Measurements from ENCODE around the gene PCNX3. TPM values are rescaled to one million over a fixed set of nuclear protein-coding genes. Genes with fewer than 3 reads are reported as not detected.

Gene PCNX3
- total RNA-seq (10 to 100 TPM; 10.4 to 15.3 TPM), polyA plus RNA-seq (ENCODE audit: insufficient read length in 2 of 2) (10 to 100 TPM; 35.7 to 41.6 TPM)
- long read RNA-seq, donor 1: 0 reads
- long read RNA-seq, donor 2: 0 reads
- long read RNA-seq, donor 3, partial matches to known transcripts: 5 of 5 reads
- long read RNA-seq, donor 3, other reads (novel, unspliced or antisense): 0 of 5 reads
- long read RNA-seq, donor 4: 0 reads

DNA sequence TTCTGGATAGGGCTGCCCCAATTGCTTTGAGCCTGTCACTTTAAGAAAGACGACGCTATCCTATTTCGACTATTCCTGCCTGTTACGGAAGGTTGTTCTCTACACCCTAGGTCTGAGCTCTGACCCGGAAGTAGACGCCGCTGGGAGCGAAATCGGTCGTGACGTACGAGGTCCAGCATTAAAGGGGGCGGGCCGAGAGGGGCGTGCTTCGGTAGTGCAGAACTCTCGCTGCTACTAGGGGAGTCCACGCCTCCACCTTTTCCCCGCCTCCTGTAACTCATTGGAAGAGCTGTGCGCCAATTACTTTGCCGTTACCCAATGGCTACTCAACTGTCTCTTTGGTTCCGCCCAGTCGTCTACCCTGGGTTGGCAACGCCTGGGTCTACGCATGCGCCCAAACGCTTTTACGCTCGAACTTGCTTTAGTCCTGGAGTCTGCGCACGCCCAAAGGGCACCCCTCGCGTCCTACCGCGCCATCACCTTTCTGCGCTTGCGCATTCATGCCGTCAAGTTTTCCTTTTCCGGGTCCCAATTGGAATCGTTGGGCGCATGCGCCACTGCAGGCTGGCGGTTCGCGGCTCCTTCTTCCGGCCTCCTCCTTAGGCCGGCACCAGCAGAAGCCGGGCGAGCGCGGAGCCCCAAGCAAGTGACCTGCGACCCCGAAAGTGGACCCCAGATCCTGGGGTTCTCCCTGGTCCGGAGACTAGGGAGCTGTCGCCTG, at the start of gene PCNX3:
TSS of gene PCNX3 (plus strand) at position 548 of the 721 bp plus-strand sequence. CDS start 536 bp downstream, outside the sequence.
- H3K27ac ChIP-seq (ENCODE audit: low read depth, low read length): peak within 1 kb of the TSS; percentile 92
- no peaks in the 10 kb centered on the region for H3K9me3 ChIP-seq (ENCODE audit: control insufficient read depth, insufficient read depth, low read length)
- under 1% methylated on average over 55 of the region's 55 CpGs for WGBS (ENCODE audit: insufficient coverage)
- H3K4me3 ChIP-seq (ENCODE audit: low read depth, low read length): peak within 1 kb of the TSS; percentile 85
- DNase-seq (ENCODE audit: low read depth in 4 of 6, low spot score in 6 of 6): peak; percentile 100
- H3K36me3 ChIP-seq (ENCODE audit: control insufficient read depth, insufficient read depth, low read length): peaks cover 64% of the 10 kb centered on the region
- H3K4me1 ChIP-seq (ENCODE audit: control insufficient read depth, insufficient read depth, low read length): peaks cover 61% of the 10 kb centered on the region
- no peaks in the 10 kb centered on the region for H3K27me3 ChIP-seq (ENCODE audit: control insufficient read depth, insufficient read depth, low read length)

DNA sequence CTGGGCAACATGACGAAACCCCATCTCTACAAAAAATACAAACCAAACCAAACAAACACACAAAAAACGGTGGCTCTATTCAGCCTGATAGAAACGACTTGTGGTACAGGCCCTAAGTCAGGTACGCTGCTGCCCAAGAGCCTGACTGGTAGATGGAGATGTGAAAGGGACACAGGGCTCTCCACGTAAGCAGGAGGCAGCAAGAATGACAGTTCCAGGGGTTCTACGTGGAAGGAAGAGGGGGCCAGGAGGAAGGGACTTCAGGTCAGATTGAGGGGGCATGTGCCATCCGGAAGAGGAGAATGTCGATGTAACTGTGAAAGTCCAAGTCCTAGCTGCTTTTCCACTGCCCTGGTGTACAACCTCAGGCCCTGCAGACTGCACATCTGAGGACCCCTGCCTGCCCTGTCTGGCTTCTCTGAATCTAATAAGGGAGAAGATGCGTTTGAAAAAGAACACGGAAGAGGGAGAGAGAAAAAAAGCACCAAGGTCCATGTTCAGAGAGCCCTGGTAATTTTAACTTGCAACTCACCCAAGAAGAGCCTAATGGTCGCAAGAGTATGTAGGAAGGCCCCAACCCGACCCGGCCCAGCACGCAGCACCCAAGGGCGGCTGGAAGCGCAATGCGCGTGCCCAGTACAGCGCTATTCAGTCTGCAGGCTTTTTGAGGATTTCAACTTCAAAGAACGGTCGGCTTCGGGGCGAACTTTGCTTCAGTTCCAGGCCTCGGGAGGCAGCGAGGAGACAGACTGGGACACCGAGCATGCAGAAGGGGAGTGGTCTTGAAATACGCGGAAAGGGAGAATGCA, 46.2 kb upstream of the PCNX3 start:
- peak overlapping the region; percentile 97 for H3K4me3 ChIP-seq (ENCODE audit: low read depth, low read length)
- peaks cover 50% of the 10 kb centered on the region for H3K4me1 ChIP-seq (ENCODE audit: control insufficient read depth, insufficient read depth, low read length)
- H3K36me3 ChIP-seq (ENCODE audit: control insufficient read depth, insufficient read depth, low read length): peaks cover 28% of the 10 kb centered on the region
- H3K27me3 ChIP-seq (ENCODE audit: control insufficient read depth, insufficient read depth, low read length): no peaks in the 10 kb centered on the region
- H3K27ac ChIP-seq (ENCODE audit: low read depth, low read length): peak overlapping the region; percentile 98
- H3K9me3 ChIP-seq (ENCODE audit: control insufficient read depth, insufficient read depth, low read length): no peaks in the 10 kb centered on the region
- WGBS (ENCODE audit: insufficient coverage): 7% methylated on average over 27 of the region's 28 CpGs
- no peak for DNase-seq (ENCODE audit: low read depth in 4 of 6, low spot score in 6 of 6)

DNA sequence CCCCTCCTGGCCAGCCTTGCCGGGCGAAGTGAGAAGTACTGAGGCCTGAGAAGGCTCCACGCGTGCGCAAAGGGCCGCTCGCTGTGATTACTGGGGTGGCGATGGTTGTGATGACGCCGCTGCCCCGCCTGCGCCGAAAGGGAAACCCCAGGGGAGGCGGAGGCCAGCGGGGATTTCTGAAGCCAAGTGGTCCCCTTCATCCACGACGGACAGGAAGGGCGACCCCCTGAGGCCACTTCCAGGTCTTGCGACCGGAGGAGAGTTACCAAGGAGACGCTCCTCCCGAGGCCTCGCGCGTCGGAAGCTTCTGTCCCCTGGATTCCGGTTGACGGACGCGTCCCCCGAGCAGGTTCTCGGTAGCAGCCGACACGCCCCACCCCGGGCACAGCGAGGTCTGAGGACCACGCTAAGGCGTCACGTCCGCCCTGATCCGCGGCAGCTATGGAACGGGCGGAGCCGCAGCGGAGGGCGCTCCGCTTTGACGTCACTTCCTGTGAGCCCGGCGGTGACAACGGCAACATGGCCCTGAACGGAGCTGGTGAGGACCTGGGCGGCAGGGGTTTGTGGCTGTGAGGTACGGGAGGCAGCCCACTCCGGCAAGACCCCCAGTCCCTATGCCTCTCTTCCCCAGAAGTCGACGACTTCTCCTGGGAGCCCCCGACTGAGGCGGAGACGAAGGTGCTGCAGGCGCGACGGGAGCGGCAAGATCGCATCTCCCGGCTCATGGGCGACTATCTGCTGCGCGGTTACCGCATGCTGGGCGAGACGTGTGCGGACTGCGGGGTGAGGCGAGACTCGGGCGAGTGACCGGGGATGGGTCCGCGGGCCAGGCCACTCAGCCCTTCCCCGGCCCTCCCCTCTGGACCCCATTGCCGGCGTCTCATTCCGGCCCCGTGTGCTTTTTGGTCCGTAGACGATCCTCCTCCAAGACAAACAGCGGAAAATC, 45.3 kb upstream of the PCNX3 start, which contains the start of gene ZNRD2:
TSS of gene ZNRD2 (plus strand) at position 505 of the 946 bp plus-strand sequence. CDS start at position 520, 15 bp downstream.
- peaks cover 58% of the 10 kb centered on the region for H3K4me1 ChIP-seq (ENCODE audit: control insufficient read depth, insufficient read depth, low read length)
- peak within 1 kb of the TSS; percentile 97 for H3K4me3 ChIP-seq (ENCODE audit: low read depth, low read length)
- H3K27me3 ChIP-seq (ENCODE audit: control insufficient read depth, insufficient read depth, low read length): peaks cover 1% of the 10 kb centered on the region
- H3K36me3 ChIP-seq (ENCODE audit: control insufficient read depth, insufficient read depth, low read length): peaks cover 35% of the 10 kb centered on the region
- H3K27ac ChIP-seq (ENCODE audit: low read depth, low read length): peak within 1 kb of the TSS; percentile 98
- peak; percentile 90 to 99 (median 94) for DNase-seq (ENCODE audit: low read depth in 4 of 6, low spot score in 6 of 6)
- WGBS (ENCODE audit: insufficient coverage): under 1% methylated on average over 88 of the region's 89 CpGs
- H3K9me3 ChIP-seq (ENCODE audit: control insufficient read depth, insufficient read depth, low read length): no peaks in the 10 kb centered on the region

DNA sequence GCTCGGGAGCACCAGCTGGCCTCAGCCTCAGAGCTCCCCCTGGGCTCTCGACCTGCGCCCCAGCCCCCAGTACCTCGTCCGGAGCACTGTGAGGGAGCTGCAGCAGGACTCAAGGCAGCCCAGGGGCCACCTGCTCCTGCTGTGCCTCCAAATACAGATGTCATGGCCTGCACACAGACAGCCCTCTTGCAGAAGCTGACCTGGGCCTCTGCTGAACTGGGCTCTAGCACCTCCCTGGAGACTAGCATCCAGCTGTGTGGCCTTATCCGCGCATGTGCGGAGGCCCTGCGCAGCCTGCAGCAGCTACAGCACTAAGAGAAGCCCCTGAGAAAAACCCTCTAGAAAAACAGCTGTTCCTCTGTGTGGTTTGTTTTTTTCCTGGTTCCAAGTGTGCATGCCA, 44.2 kb upstream of the PCNX3 start:
- 81% methylated on average over 9 of the region's 9 CpGs for WGBS (ENCODE audit: insufficient coverage)
- Histone ChIP-seq H3K27ac (ENCODE audit: low read depth, low read length) (peak overlapping the region; percentile 50), H3K36me3 (ENCODE audit: control insufficient read depth, insufficient read depth, low read length) (peaks cover 38% of the 10 kb centered on the region), H3K4me1 (ENCODE audit: control insufficient read depth, insufficient read depth, low read length) (peaks cover 65% of the 10 kb centered on the region), H3K9me3 (ENCODE audit: control insufficient read depth, insufficient read depth, low read length) (no peaks in the 10 kb centered on the region), H3K4me3 (ENCODE audit: low read depth, low read length) (peak overlapping the region; percentile 97), H3K27me3 (ENCODE audit: control insufficient read depth, insufficient read depth, low read length) (peaks cover 5% of the 10 kb centered on the region)
- DNase-seq (ENCODE audit: low read depth in 4 of 6, low spot score in 6 of 6): no peak

DNA sequence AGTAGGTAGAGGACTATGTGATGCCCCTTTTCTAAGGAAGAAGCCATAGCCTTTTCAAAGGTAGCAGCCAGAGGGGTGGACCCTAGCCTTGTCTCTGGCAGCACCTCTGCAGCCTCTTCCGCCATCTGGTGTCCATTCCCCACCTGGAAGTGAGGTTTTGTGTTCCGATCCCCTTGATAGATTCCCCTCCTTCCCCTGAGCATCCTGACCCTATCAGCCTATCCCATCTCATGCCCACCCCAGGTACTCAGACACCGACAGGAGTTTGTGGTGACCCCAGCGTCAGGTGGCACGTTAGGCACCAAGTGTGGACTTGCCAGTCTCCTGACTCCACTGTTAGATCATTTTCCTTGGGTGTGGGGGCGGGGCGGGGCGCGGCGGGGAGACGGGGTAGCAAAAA, 43.6 kb upstream of the PCNX3 start:
- Histone ChIP-seq H3K9me3 (ENCODE audit: control insufficient read depth, insufficient read depth, low read length) (no peaks in the 10 kb centered on the region), H3K27ac (ENCODE audit: low read depth, low read length) (peak overlapping the region; percentile 50), H3K4me1 (ENCODE audit: control insufficient read depth, insufficient read depth, low read length) (peaks cover 70% of the 10 kb centered on the region), H3K36me3 (ENCODE audit: control insufficient read depth, insufficient read depth, low read length) (peaks cover 40% of the 10 kb centered on the region), H3K27me3 (ENCODE audit: control insufficient read depth, insufficient read depth, low read length) (peaks cover 8% of the 10 kb centered on the region), H3K4me3 (ENCODE audit: low read depth, low read length) (peak overlapping the region; percentile 97)
- WGBS (ENCODE audit: insufficient coverage): 2% methylated on average over 9 of the region's 11 CpGs
- peak in 2 of 6 donors; percentile 64 to 65 for DNase-seq (ENCODE audit: low read depth in 4 of 6, low spot score in 6 of 6)

DNA sequence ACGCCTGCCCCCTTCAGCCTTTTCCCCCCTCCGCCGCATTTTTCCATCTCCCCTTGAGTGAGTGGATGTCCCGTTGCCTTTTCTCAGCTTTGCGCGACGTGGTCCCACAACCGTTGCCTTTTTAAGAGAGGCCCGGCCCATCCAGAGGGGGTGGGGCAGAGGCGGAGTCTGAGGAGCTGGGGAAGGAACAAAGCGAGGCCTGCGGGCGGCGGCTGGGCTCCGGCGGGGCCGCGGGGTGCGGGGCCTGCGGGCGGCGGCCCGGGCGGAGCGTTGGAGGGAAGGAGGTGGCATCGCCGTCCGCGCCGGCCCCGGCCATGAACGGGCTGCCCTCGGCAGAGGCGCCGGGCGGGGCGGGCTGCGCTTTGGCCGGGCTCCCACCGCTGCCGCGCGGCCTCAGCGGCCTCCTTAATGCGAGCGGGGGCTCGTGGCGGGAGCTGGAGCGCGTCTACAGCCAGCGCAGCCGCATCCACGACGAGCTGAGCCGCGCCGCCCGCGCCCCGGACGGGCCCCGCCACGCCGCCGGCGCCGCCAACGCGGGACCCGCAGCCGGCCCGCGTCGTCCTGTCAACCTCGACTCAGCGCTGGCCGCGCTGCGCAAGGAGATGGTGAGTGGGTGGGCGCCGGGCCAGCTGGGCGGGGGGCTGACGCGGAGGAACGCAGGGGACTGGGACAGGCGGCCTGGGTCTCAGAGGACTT, 43.1 kb upstream of the PCNX3 start, which contains the start of gene FAM89B:
TSS of gene FAM89B (plus strand) at position 183 of the 696 bp plus-strand sequence. CDS start at position 315, 132 bp downstream.
- 0% methylated on average over 81 of the region's 86 CpGs for WGBS (ENCODE audit: insufficient coverage)
- Histone ChIP-seq H3K27ac (ENCODE audit: low read depth, low read length) (peak within 1 kb of the TSS; percentile 67), H3K36me3 (ENCODE audit: control insufficient read depth, insufficient read depth, low read length) (peaks cover 46% of the 10 kb centered on the region), H3K4me1 (ENCODE audit: control insufficient read depth, insufficient read depth, low read length) (peaks cover 76% of the 10 kb centered on the region), H3K4me3 (ENCODE audit: low read depth, low read length) (peak within 1 kb of the TSS; percentile 97), H3K27me3 (ENCODE audit: control insufficient read depth, insufficient read depth, low read length) (peaks cover 8% of the 10 kb centered on the region), H3K9me3 (ENCODE audit: control insufficient read depth, insufficient read depth, low read length) (no peaks in the 10 kb centered on the region)
- peak in 4 of 6 donors; percentile 79 to 97 (median 92) for DNase-seq (ENCODE audit: low read depth in 4 of 6, low spot score in 6 of 6)

DNA sequence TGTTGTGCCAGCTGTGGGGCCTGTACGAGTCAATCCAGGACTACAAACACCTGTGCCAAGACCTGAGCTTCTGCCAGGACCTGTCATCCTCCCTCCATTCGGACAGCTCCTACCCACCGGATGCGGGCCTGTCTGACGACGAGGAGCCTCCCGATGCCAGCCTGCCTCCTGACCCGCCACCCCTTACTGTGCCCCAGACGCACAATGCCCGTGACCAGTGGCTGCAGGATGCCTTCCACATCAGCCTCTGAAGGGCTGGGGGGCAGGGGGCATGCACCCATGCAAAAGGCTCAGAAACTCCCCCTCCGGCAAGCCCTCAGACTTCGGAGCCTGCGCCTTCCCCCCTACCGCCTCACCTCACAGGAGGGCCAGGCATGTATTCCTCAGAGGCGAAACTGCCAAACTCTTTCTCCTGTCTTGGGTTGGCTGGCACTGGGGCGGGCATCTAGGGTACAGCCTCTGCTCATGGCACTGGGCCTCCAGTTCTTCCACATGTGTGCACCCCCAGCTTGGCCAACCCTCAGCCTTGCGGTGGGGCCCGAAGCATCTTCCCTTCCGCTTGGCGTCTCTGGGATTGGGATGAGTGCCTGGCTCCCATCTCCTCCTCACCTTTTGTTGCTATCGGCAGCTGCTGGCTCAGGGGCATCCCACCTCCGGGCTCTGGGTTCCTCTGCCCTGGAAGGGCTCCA, 42.0 kb upstream of the PCNX3 start:
- Histone ChIP-seq H3K4me1 (ENCODE audit: control insufficient read depth, insufficient read depth, low read length) (peaks cover 83% of the 10 kb centered on the region), H3K27me3 (ENCODE audit: control insufficient read depth, insufficient read depth, low read length) (peaks cover 8% of the 10 kb centered on the region), H3K27ac (ENCODE audit: low read depth, low read length) (peak overlapping the region; percentile 67), H3K9me3 (ENCODE audit: control insufficient read depth, insufficient read depth, low read length) (no peaks in the 10 kb centered on the region), H3K36me3 (ENCODE audit: control insufficient read depth, insufficient read depth, low read length) (peaks cover 40% of the 10 kb centered on the region), H3K4me3 (ENCODE audit: low read depth, low read length) (peak overlapping the region; percentile 46)
- WGBS (ENCODE audit: insufficient coverage): 55% methylated on average over 21 of the region's 22 CpGs
- no peak for DNase-seq (ENCODE audit: low read depth in 4 of 6, low spot score in 6 of 6)
